Ascending aorta (tissue), 2 donors: Measurements from ENCODE around the gene SETX. TPM values are rescaled to one million over a fixed set of nuclear protein-coding genes. Genes with fewer than 3 reads are reported as not detected.
"Not testable (repeated sequence)": the region's sequence is repeated elsewhere in the genome, so short reads cannot be mapped to it uniquely, and the experiment has no call there.

Experiments
- DNase-seq, 2 donors: peaks; one replicate each; pipeline ENCODE4 v3.0.0-alpha.2; 2019; ENCODE audit warnings: low spot score in 2 of 2
- H3K27ac ChIP-seq, 2 donors: fragments of 200-600 bp; sonication (generic); one replicate each; pipeline ENCODE4 v1.5.1; 2016 to 2017; ENCODE audit warnings: mild to moderate bottlenecking in 1 of 2
- H3K27me3 ChIP-seq: fragments of 200-600 bp; sonication (generic); one replicate; pipeline ENCODE4 v1.5.1; 2017
- H3K36me3 ChIP-seq, 2 donors: fragments of 200-600 bp; sonication (generic); one replicate each; pipeline ENCODE4 v1.5.1; 2016
- H3K4me1 ChIP-seq, 2 donors: fragments of 200-600 bp; sonication (generic); one replicate each; pipeline ENCODE4 v1.5.1; 2016 to 2017; ENCODE audit warnings: mild to moderate bottlenecking in 1 of 2
- H3K4me3 ChIP-seq, 2 donors: fragments of 200-600 bp; sonication (generic); one replicate each; pipeline ENCODE4 v1.5.1; 2016 to 2017; ENCODE audit warnings: mild to moderate bottlenecking in 1 of 2
- H3K9me3 ChIP-seq, 2 donors: fragments of 200-600 bp; sonication (generic); one replicate each; pipeline ENCODE4 v1.5.1; 2016
- CTCF ChIP-seq, 3 experiments: fragments of 200-600 bp in 2 of 3; fragments of 450-650 bp in 1 of 3; sonication (generic) in 2 of 3; IDR thresholded peaks; one replicate each; pipeline ENCODE4 v1.5.1; 2016 to 2019; ENCODE audit warnings: antibody characterized with exemption in 3 of 3, mild to moderate bottlenecking in 1 of 3, moderate library complexity in 1 of 3
- intact Hi-C: fragments of 100-400 bp; cut with DNase I; formaldehyde crosslinking; loops from one replicate; pipeline ENCODE4 v1.15.1; 2023
- total RNA-seq: library from RNA; depleted of rRNA; stranded (reverse); fragments of >200 nt; gene quantifications from one replicate; pipeline ENCODE4 v1.1.0, GENCODE V29; 2016

The SETX gene
- total RNA-seq, 1 donor from 2014 or later = 31.2 TPM

- Histone ChIP-seq H3K27ac (no peak overlapping the region), H3K4me1 (no peaks in the 10 kb centered on the region), H3K4me3 (no peak overlapping the region), H3K36me3 (peaks cover 69 to 92% of the 10 kb centered on the region in 2 donors), H3K9me3 (no peaks in the 10 kb centered on the region), H3K27me3 (no peaks in the 10 kb centered on the region)
- intact Hi-C loops = no loop called here
- DNase-seq = no peak
- no peak for TF ChIP-seq CTCF (IDR thresholded peaks at IDR 0.05)
These were observed 36.7 kb upstream of the SETX start for GRCh38 chr9:132391449-132391848.

GRCh38 chr9:132390966-132391365 is 36.2 kb upstream of the SETX start:
- no peak for DNase-seq
- Histone ChIP-seq H3K27me3 (no peaks in the 10 kb centered on the region), H3K4me3 (no peak overlapping the region), H3K9me3 (no peaks in the 10 kb centered on the region), H3K36me3 (peaks cover 69 to 90% of the 10 kb centered on the region in 2 donors), H3K4me1 (no peaks in the 10 kb centered on the region), H3K27ac (no peak overlapping the region)
- intact Hi-C loops = no loop called here
- TF ChIP-seq CTCF (IDR thresholded peaks at IDR 0.05) = no peak

GRCh38 chr9:132387133-132387532 is 32.3 kb upstream of the SETX start:
- H3K36me3 ChIP-seq = peaks cover 68 to 77% of the 10 kb centered on the region in 2 donors
- intact Hi-C loops = no loop called here

GRCh38 chr9:132384376-132384775 is 29.6 kb upstream of the SETX start:
- TF ChIP-seq CTCF (IDR thresholded peaks at IDR 0.05) = no peak
- Histone ChIP-seq H3K27ac (no peak overlapping the region), H3K36me3 (peaks cover 50 to 75% of the 10 kb centered on the region in 2 donors), H3K27me3 (no peaks in the 10 kb centered on the region), H3K4me3 (no peak overlapping the region), H3K4me1 (no peaks in the 10 kb centered on the region), H3K9me3 (no peaks in the 10 kb centered on the region)
- no peak for DNase-seq
- intact Hi-C loops = no loop called here

More at GRCh38 chr9:132387133-132387532, 32.3 kb upstream of the SETX start:
- Histone ChIP-seq H3K4me3 (no peak overlapping the region), H3K27me3 (no peaks in the 10 kb centered on the region), H3K4me1 (no peaks in the 10 kb centered on the region), H3K9me3 (no peaks in the 10 kb centered on the region), H3K27ac (no peak overlapping the region)
- no peak for TF ChIP-seq CTCF (IDR thresholded peaks at IDR 0.05)
- no peak for DNase-seq

GRCh38 chr9:132383462-132383883 is 28.7 kb upstream of the SETX start:
- H3K27ac ChIP-seq = no peak overlapping the region
- intact Hi-C loops = no loop called here
- H3K36me3 ChIP-seq = peaks cover 53 to 75% of the 10 kb centered on the region in 2 donors
- no peaks in the 10 kb centered on the region for H3K9me3 ChIP-seq
- no peaks in the 10 kb centered on the region for H3K27me3 ChIP-seq
- TF ChIP-seq CTCF (IDR thresholded peaks at IDR 0.05) = no peak
- H3K4me3 ChIP-seq = no peak overlapping the region
- no peaks in the 10 kb centered on the region for H3K4me1 ChIP-seq
- peak in 1 of 2 donors; percentile 38 for DNase-seq

- H3K4me3 ChIP-seq = no peak overlapping the region
- DNase-seq = peak in 1 of 2 donors; percentile 33
- TF ChIP-seq CTCF (IDR thresholded peaks at IDR 0.05) = no peak
- H3K27ac ChIP-seq = no peak overlapping the region
- H3K36me3 ChIP-seq = peaks cover 48 to 77% of the 10 kb centered on the region in 2 donors
- H3K27me3 ChIP-seq = no peaks in the 10 kb centered on the region
- intact Hi-C loops = no loop called here
- H3K9me3 ChIP-seq = no peaks in the 10 kb centered on the region
- H3K4me1 ChIP-seq = no peaks in the 10 kb centered on the region
These were observed 27.3 kb upstream of the SETX start for GRCh38 chr9:132381966-132382541.

- H3K36me3 ChIP-seq = peaks cover 35 to 65% of the 10 kb centered on the region in 2 donors
- H3K4me3 ChIP-seq, H3K4me1 ChIP-seq, intact Hi-C loops, DNase-seq, H3K27me3 ChIP-seq, H3K27ac ChIP-seq, H3K9me3 ChIP-seq: not testable (repeated sequence)
These were observed 23.6 kb upstream of the SETX start for GRCh38 chr9:132378416-132378815.

GRCh38 chr9:132377769-132378168 is 23.0 kb upstream of the SETX start:
- not testable (repeated sequence) for DNase-seq
- H3K36me3 ChIP-seq = peaks cover 33 to 65% of the 10 kb centered on the region in 2 donors

More at GRCh38 chr9:132377769-132378168, 23.0 kb upstream of the SETX start:
- intact Hi-C loops, H3K27me3 ChIP-seq, H3K9me3 ChIP-seq, H3K27ac ChIP-seq, H3K4me1 ChIP-seq, H3K4me3 ChIP-seq: not testable (repeated sequence)
